Measurements from ENCODE around the gene MLIP. TPM values are rescaled to one million over a fixed set of nuclear protein-coding genes. Genes with fewer than 3 reads are reported as not detected.

Gene MLIP
- total and polyA plus RNA-seq, 2 of the 13 experiments (the other 11 are each of a cell fraction or from before 2014, with no cell fraction given) = 0.08 to 0.33 TPM

DNA sequence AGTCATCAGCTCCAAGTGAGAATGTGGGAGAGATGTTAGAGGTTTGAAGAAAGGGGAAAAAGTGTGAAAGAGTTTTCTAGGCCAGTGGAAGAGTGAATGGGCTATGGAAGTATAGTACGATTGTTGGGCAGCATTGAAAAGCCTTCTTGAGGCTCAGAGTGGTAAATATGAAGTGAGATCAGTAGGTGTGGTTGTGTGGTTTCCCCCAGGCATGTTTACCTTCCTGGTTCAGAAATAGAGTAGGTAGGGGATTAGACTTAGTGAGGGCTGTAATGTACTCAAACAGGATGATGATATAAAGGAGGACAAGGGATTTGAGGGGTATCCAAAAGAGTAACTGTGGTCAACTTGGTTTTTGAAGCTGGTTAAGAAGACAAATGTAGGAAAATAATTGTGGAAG lies 3.7 kb downstream of the MLIP start:
- 19% methylated on average over 1 of the region's 1 CpG for WGBS (ENCODE audit: low lambda C conversion rate)
- Histone ChIP-seq H3K36me3 (replicated peaks in 1 of 2; ENCODE audit: control insufficient read depth in 1 of 2, insufficient read depth in 2 of 2, low read length in 2 of 2) (no peaks in the 10 kb centered on the region), H3K9ac (ENCODE audit: insufficient read depth, low read depth, low read length) (no peak overlapping the region), H3K79me2 (ENCODE audit: insufficient read depth, low read length) (no peaks in the 10 kb centered on the region), H2AFZ (ENCODE audit: low read length) (no peak overlapping the region), H3K4me2 (ENCODE audit: low read depth, low read length) (no peak overlapping the region), H3K9me3 (ENCODE audit: low read length) (no peaks in the 10 kb centered on the region), H4K20me1 (ENCODE audit: insufficient read depth, low read length) (no peaks in the 10 kb centered on the region), H3K27me3 (ENCODE audit: control insufficient read depth in 1 of 2, insufficient read depth in 2 of 2, low read length in 2 of 2) (no peaks in the 10 kb centered on the region), H3K4me1 (ENCODE audit: insufficient read depth, low read length) (no peaks in the 10 kb centered on the region), H3K4me3 (replicated peaks in 1 of 3; ENCODE audit: insufficient read depth in 1 of 3, low read depth in 2 of 3, low read length in 3 of 3) (no peak overlapping the region), H3K27ac (ENCODE audit: extremely low read length, insufficient read depth, low read length) (no peak overlapping the region)
- in situ Hi-C loops (cut with HindIII; ENCODE audit: extremely low pct_ligation_motif_present, low pct_unique_long_range_greater_than_20kb) (no loop called here), intact Hi-C loops (cut with micrococcal nuclease; ENCODE audit: unreplicated experiment) (no loop called here)
- no peak for DNase-seq (ENCODE audit: low spot score)
- CTCF ChIA-PET (ENCODE audit: low intra/inter-chr PET ratio, low total read pairs) = no interaction called here
- no peak for TF ChIP-seq NFIC (IDR thresholded peaks at IDR 0.05; ENCODE audit: low read length)
- BruUV-seq (replicated peaks) = no TSS peak
- POLR2A ChIA-PET = no interaction called here
- ATAC-seq = no peak
- no peak for FAIRE-seq

DNA sequence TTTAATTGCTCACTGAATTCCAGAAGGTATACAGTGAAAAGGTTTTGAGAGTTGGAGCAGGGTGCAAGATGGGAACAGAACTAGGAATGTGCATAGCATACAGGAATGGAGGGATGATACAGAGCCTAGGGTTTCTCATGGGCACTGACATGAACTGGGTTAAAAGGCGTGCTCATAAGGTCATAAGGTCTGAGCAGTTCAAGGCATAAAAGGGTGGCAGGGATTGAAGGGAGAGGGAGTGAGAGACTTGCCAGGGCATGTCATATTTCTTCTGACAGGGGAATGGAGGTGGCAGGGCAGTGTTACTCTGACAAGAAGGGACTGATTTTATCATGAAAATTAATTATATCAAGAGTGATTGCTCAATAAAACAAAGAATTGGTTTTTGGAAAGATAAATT lies 4.7 kb downstream of the MLIP start:
- Histone ChIP-seq H3K36me3 (replicated peaks in 1 of 2; ENCODE audit: control insufficient read depth in 1 of 2, insufficient read depth in 2 of 2, low read length in 2 of 2) (no peaks in the 10 kb centered on the region), H3K9ac (ENCODE audit: insufficient read depth, low read depth, low read length) (no peak overlapping the region), H3K9me3 (ENCODE audit: low read length) (no peaks in the 10 kb centered on the region), H2AFZ (ENCODE audit: low read length) (no peak overlapping the region), H3K4me1 (ENCODE audit: insufficient read depth, low read length) (no peaks in the 10 kb centered on the region), H3K79me2 (ENCODE audit: insufficient read depth, low read length) (no peaks in the 10 kb centered on the region), H3K27ac (ENCODE audit: extremely low read length, insufficient read depth, low read length) (no peak overlapping the region), H3K4me2 (ENCODE audit: low read depth, low read length) (no peak overlapping the region), H3K27me3 (ENCODE audit: control insufficient read depth in 1 of 2, insufficient read depth in 2 of 2, low read length in 2 of 2) (no peaks in the 10 kb centered on the region), H3K4me3 (replicated peaks in 1 of 3; ENCODE audit: insufficient read depth in 1 of 3, low read depth in 2 of 3, low read length in 3 of 3) (no peak overlapping the region), H4K20me1 (ENCODE audit: insufficient read depth, low read length) (no peaks in the 10 kb centered on the region)
- FAIRE-seq (no peak), DNase-seq (ENCODE audit: low spot score) (no peak), ATAC-seq (no peak)
- CTCF ChIA-PET (ENCODE audit: low intra/inter-chr PET ratio, low total read pairs) = no interaction called here
- POLR2A ChIA-PET = no interaction called here
- no TSS peak for BruUV-seq (replicated peaks)
- intact Hi-C loops (cut with micrococcal nuclease; ENCODE audit: unreplicated experiment) (no loop called here), in situ Hi-C loops (cut with HindIII; ENCODE audit: extremely low pct_ligation_motif_present, low pct_unique_long_range_greater_than_20kb) (no loop called here)
- 3% methylated on average over 1 of the region's 1 CpG for WGBS (ENCODE audit: low lambda C conversion rate)
- no peak for TF ChIP-seq KDM2A (CRISPR knock-in tag; IDR thresholded peaks at IDR 0.05; ENCODE audit: borderline replicate concordance, low read depth)

DNA sequence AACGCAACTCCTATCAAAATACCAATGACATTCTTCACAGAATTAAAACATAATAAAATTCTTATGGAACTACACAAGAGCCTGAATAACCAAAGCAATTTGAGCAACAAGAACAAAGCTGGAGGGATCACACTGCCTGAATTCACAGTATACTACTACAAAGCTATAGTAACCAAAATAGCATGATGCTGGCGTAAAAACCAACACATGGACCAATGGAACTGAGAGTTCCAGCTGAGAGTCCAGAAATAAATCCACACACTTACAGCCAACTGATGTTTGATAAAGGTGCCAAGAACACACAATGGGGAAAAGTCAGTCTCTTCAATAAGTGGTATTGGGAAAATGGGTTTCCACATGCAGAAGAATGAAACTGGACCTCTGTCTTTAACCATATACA lies 6.9 kb downstream of the MLIP start:
- ChIA-PET CTCF (ENCODE audit: low intra/inter-chr PET ratio, low total read pairs) (no interaction called here), POLR2A (no interaction called here)
- intact Hi-C loops (cut with micrococcal nuclease; ENCODE audit: unreplicated experiment) (no loop called here), in situ Hi-C loops (cut with HindIII; ENCODE audit: extremely low pct_ligation_motif_present, low pct_unique_long_range_greater_than_20kb) (no loop called here)
- DNase-seq (ENCODE audit: low spot score) (no peak), FAIRE-seq (no peak), ATAC-seq (no peak)
- Histone ChIP-seq H3K27ac (ENCODE audit: extremely low read length, insufficient read depth, low read length) (no peak overlapping the region), H4K20me1 (ENCODE audit: insufficient read depth, low read length) (no peaks in the 10 kb centered on the region), H3K4me1 (ENCODE audit: insufficient read depth, low read length) (no peaks in the 10 kb centered on the region), H3K9ac (ENCODE audit: insufficient read depth, low read depth, low read length) (no peak overlapping the region), H3K4me3 (replicated peaks in 1 of 3; ENCODE audit: insufficient read depth in 1 of 3, low read depth in 2 of 3, low read length in 3 of 3) (no peak overlapping the region), H2AFZ (ENCODE audit: low read length) (no peak overlapping the region), H3K4me2 (ENCODE audit: low read depth, low read length) (no peak overlapping the region), H3K9me3 (ENCODE audit: low read length) (no peaks in the 10 kb centered on the region), H3K79me2 (ENCODE audit: insufficient read depth, low read length) (no peaks in the 10 kb centered on the region), H3K36me3 (replicated peaks in 1 of 2; ENCODE audit: control insufficient read depth in 1 of 2, insufficient read depth in 2 of 2, low read length in 2 of 2) (no peaks in the 10 kb centered on the region), H3K27me3 (ENCODE audit: control insufficient read depth in 1 of 2, insufficient read depth in 2 of 2, low read length in 2 of 2) (no peaks in the 10 kb centered on the region)
- WGBS (ENCODE audit: low lambda C conversion rate) = 72% methylated on average over 2 of the region's 2 CpGs
- no TSS peak for BruUV-seq (replicated peaks)
- no peak for TF ChIP-seq RXRA (CRISPR knock-in tag; IDR thresholded peaks at IDR 0.05)
- TF ChIP-seq SIN3A (IDR thresholded peaks at IDR 0.05; ENCODE audit: borderline replicate concordance, low read depth, low read length) = no peak
- TF ChIP-seq ZNF747 (CRISPR knock-in tag; IDR thresholded peaks at IDR 0.05; ENCODE audit: borderline replicate concordance) = no peak
- no peak for TF ChIP-seq SP1 (IDR thresholded peaks at IDR 0.05)
- TF ChIP-seq SP1 (CRISPR knock-in tag; IDR thresholded peaks at IDR 0.05) = no peak
- TF ChIP-seq NKX3-1 (CRISPR knock-in tag; IDR thresholded peaks at IDR 0.05) = no peak
- no peak for TF ChIP-seq SRF (IDR thresholded peaks at IDR 0.05; ENCODE audit: low read depth, low read length)
- TF ChIP-seq MTA1 (CRISPR knock-in tag; IDR thresholded peaks at IDR 0.05; ENCODE audit: borderline replicate concordance) = no peak
- no peak for TF ChIP-seq ZNF564 (CRISPR knock-in tag; IDR thresholded peaks at IDR 0.05)
- TF ChIP-seq ZNF816 (CRISPR knock-in tag; IDR thresholded peaks at IDR 0.05; ENCODE audit: borderline replicate concordance) = no peak
